NCI-H460 (cell line): Measurements from ENCODE around the gene NACA2. TPM values are rescaled to one million over a fixed set of nuclear protein-coding genes. Genes with fewer than 3 reads are reported as not detected.
A peak's percentile ranks its signal among the peaks of the same experiment; 100 is the strongest.
"Not testable (repeated sequence)": the region's sequence is repeated elsewhere in the genome, so short reads cannot be mapped to it uniquely, and the experiment has no call there.

Experiments
- DNase-seq: peaks from one replicate; pipeline ENCODE4 v3.0.0-alpha.2; 2016; ENCODE audit warnings: low read depth; ENCODE audit errors: extremely low read depth
- total RNA-seq: library from RNA; depleted of rRNA; stranded (reverse); fragments of >200 nt; shearing (Covaris generic); gene quantifications from 2 replicates; pipeline ENCODE4 v1.2.3, GENCODE V29; 2014

Gene NACA2
- total RNA-seq, 1 experiment from 2014 or later: not detected

DNA sequence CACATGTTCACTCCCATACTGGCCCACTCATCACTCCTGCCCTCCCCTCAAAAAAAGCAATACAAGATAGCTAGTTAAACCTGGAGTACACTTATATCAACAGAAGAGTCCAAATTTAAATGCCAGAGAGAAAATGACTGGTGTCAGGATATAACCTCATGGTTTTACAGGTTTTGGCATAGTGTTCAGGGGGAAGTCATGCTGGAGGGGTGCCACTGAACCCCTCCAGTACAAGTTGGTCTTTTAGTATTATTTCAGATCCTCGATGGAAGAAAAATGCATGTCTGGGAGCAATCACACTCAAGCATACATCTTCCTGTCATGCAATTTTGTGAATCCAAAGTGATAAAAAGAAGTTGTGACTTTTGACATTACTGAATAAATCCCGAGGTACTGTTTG lies 10.5 kb downstream of the NACA2 start:
- DNase-seq: no peak

DNA sequence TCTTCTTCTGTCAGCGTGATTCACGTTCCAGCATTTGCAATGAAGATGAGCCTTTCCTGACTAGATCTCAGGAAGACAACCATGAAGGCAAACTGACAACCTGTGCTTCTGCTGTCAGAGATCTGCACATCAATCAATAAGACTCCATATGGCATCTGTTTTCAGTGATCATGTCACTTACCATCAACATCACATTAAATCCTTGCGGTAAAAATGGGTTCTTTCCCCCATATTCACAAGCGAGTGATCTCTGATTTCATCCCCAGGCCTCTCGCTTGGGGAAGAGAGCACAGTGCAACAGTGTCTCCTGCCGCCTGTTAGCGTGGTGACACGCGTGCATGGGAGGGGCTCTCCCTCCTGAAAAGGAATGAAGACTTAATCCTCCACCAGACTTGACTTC lies 11.1 kb downstream of the NACA2 start:
- DNase-seq: no peak

GRCh38 chr17:61579347-61579746 lies 11.7 kb downstream of the NACA2 start:
- no peak for DNase-seq

- DNase-seq: no peak
Observed at GRCh38 chr17:61578645-61579044, 12.4 kb downstream of the NACA2 start.

- no peak for DNase-seq
Observed at GRCh38 chr17:61575983-61576382, 15.0 kb downstream of the NACA2 start.

GRCh38 chr17:61575352-61575975 lies 15.6 kb downstream of the NACA2 start:
- DNase-seq: no peak

DNA sequence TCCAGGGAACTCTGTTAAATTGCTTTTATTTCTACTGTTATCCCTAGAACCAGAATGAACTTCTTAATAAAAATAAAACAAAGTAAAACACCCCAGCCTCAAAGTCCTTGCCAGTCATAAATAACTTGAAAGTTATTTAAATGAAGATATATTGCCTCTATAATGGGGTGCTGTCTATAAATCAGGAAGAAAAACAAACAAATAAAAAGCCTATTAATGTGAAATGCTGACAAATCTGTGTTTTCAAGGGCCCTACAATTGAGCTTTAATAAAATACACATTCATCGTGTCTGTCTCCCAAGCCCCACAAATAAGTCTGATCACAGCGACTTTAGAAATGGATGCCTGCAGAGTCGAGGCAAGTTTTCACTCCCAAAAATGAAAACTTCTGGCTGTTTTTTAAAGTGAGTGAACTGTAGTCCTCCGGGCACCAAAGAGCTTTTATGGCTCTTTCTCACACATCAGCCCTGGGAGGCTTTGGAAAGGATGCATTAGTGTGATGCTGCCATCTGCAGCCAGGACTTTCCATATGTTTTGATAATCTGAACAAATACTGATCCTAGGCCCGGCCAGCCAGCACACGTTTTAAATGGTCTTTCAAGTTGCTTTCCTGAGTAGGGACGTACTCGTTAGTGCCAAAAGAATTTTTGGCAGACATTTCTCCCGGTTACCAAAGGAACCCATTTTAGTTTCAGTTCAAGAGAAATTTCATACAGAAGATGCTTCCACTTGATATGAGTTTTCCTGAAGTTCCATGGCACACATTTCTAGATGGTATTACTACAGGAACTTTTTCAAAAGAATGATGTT lies 16.3 kb downstream of the NACA2 start:
- DNase-seq: peak; percentile 63

DNA sequence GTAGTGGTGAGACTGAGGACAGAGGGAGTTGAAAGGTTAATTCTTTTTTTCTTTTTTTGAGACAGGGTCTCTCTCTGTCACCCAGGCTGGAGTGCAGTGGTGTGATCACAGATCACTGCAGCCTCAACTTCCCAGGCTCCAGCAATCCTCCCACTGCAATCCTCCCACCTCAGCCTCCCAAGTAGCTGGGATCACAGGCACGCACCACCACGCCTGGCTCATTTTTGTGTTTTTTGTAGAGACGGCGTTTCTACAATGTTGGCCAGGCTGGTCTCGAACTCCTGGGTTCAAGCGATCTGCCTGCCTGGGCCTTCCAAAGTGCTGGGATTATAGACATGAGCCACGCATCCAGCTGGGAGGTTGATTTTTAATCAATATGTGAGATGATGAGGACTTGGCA lies 18.5 kb downstream of the NACA2 start:
- DNase-seq: not testable (repeated sequence)

DNA sequence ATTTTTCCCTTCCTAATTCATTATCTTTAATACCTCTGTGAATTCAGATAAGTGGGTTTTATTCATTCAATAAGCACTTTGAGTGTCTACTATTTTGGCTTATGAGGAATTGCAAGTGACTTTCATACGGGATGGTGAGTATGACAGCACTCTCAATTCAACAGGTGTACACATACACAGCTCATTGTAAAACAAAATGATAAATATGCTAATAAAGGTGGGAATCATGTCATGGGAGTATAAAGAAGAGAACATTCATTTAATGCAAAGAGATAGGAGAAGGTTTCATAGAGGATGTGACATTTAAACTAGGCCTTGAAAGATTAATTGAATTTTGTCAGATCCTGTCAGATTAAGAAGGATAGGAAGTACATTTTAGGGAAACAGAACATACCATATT lies 19.4 kb downstream of the NACA2 start:
- DNase-seq: no peak

- DNase-seq: no peak
Observed at GRCh38 chr17:61570118-61570517, 20.9 kb downstream of the NACA2 start.

DNA sequence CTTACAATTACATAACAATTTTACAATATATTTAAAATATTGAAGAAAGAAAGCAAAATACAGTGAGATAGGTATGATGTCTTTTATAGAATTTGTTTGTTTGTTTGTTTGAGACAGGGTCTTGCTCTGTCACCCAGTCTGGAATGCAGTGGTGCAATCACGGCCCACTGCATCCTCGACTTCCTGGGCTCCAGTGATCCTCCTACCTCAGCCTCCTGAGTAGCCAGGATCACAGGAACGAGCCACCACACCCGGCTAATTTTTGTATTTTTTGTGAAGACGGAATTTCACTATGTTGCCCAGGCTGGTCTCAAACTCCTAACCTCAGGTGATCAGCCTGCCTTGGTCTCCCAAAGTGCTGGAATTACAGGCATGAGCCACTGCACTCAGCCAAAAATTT lies 21.5 kb downstream of the NACA2 start:
- DNase-seq: not testable (repeated sequence)

DNA sequence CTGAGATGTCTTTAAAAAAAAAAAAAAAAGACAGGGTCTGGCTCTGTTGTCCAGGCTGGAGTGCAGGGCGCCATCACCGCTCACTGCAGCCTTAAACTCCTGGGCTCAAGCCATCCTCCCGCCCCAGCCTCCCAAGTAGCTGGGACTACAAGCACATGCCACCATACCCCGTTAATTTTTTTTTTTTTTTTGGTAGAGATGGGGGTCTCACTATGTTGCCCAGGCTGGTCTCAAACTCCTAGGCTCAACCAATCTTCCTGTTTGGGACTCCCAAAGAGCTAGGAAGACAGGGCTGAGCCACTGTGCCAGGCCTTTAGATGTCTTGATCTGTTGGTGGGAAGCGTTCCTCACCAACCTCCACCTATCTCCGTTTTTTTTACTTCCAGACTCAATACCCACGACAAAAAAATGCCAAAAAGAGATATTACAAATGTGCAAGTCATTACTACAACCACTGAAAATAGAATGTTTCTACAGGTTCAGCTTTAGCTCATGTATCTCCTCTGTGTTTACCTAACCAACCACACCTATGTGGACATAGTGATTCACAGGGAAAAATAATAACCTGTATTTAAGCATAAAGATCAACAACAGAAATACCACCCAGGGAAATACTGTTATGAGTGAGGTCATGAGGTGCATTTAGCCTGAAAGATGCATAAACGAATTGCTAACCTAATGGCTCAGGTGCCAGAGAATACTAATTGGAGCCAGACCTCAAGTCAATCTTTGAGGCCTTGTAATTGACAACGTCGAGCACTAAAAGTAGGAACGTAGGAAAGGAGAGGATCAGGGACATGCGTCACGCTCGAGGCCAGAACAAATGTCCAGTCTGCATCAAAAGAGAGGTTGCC lies 22.6 kb downstream of the NACA2 start:
- peak; percentile 52 for DNase-seq

DNA sequence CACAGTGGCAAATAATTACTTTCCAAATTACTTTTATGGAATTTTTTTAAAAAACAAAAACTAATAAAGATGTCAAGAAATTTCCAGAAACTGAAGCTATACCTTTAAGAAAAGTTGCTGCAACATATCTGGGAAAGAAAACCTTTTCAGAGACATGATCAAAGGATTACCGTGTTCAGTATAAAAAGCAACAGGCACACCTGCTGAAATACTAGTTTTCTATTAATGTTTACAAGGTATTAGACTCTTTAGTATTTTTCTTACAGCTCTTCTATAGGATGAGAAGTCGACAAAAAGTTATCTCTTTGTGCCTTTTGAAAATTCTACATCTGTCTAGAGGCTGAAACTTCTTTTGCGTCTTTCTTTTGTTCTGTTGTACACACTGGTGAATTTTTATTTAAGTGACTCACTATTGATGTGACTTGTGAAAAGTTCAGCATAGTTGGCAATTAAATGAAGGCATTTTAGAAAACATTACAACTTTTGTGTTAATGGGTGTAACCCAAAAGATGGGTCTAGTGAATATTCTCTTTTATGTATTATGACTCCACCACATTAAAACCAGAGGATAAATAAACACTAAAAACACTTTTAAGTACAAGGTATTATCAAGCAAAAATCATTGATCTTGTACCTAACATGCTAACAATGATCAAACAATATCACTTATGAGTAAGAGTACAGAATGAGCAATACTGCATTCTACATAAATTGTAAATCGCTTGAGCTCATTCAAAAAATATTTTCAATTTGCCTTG lies 23.8 kb downstream of the NACA2 start:
- DNase-seq: no peak

DNA sequence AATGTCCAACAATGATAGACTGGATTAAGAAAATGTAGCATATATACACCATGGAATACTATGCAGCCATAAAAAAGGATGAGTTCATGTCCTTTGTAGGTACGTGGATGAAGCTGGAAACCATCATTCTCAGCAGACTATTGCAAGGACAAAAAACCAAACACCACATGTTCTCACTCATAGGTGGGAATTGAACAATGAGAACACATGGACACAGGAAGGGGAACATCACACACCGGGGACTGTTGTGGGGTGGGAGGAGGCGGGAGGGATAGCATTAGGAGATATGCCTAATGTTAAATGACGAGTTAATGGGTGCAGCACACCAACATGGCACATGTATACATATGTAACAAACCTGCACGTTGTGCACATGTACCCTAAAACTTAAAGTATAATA lies 24.6 kb downstream of the NACA2 start:
- DNase-seq: not testable (repeated sequence)

DNA sequence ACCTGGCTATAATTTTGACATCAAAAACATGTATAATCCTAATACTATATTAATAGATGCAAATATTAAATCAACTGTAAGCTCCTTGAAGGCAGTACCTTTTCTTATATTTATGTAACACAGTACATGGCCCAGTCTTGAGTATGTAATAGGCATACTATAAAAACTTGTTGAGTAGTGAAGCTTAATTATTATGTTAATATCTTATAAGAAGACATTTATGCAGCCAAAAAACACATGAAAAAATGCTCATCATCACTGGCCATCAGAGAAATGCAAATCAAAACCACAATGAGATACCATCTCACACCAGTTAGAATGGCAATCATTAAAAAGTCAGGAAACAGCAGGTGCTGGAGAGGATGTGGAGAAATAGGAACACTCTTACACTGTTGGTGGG lies 25.2 kb downstream of the NACA2 start:
- DNase-seq: not testable (repeated sequence)

DNA sequence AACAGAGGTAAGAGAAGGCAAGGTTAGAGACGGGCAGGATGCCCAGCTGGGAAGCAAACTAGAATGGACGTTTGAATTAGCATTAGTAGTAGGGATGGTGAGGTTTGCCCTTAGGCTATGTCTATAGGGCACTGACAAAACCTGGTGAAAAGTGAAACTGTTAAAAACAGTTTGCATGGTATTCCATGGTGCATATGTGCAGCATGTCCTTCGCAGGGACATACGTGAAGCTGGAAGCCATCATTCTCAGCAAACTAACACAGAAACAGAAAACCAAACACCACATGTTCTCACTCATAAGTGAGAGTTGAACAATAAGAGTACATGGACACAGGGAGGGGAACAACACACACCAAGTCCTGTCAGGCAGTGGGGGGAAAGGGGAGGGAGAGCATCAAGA lies 25.8 kb downstream of the NACA2 start:
- no peak for DNase-seq

DNA sequence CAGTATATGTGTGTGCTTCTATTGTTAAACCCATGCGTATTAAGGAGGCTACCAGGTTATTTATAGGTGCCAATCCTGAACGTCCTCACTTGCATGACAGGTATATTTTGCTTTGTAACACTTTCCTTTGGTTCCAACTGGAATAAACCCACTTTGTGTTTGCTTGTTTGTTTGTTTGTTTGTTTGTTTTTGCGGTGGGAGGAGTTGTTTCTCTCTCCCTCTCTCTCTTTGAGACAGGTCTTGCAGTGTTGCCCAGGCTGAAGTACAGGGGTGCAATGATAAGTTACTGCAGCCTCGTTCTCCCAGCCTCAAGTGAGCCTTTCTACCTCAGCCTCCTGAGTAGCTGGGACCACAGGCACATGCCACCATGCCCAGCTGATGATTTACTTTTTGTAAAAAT lies 28.7 kb downstream of the NACA2 start:
- no peak for DNase-seq

DNA sequence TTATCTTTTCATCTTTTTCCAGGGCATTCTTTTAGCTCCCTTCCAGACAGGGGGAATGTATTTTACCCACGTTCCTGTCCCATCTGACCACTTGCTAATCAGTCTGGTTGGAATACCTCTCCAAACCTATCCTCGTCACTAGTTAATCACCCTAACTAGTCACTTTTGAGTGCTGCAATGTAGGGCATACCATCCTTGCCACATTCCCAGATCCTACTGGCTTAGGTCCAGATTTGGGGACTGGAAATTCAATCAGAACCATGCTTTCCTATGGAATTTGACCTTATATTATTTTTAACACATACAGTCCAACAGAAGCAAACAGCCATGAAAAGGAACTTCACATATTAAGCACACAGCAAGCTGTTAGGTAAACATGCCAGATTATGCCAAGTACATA lies 29.7 kb downstream of the NACA2 start:
- DNase-seq: no peak

- no peak for DNase-seq
Observed at GRCh38 chr17:61560071-61560470, 30.9 kb downstream of the NACA2 start.
